HuH-7 (cell line): ENCODE measurements around the gene PGPEP1.
A peak's percentile ranks its signal among the peaks of the same experiment; 100 is the strongest.

Source experiments
- DNase-seq: peaks from one replicate; pipeline ENCODE4 v3.0.0; 2011; ENCODE audit warnings: low spot score

Gene PGPEP1

GRCh38 chr19:18418029-18418482, 77.7 kb downstream of the PGPEP1 start:
- no peak for DNase-seq

GRCh38 chr19:18418483-18419194, 78.2 kb downstream of the PGPEP1 start:
- no peak for DNase-seq

DNA sequence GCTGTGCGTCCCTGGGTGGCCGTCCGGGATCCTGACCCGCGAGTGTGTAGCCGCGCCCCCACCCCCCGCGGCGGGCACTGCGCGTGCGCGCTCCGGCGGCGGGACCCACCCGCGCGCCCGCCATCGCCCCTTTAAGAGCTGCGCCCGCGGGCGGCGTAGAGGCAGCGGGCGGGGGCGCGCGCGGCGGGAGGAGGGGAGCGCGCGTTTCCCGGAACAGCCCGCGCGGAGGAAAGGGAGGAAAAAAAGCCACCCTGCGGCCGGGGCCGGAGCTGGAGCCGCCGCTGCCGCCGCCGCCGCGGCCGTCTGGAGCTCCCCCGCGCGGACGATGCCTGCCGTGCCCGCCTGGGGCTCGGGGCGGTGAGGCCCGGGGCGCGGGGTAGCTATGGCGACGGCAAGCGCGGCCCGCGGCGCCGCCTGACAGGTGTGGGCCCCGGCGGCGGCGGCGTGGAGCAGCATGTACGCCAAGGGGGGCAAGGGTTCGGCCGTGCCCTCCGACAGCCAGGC, 78.8 kb downstream of the PGPEP1 start, which contains the start of gene SSBP4:
Gene SSBP4 (plus strand): TSS at position 204 of the 504 bp plus-strand sequence. CDS start 251 bp downstream, at position 455.
- peak; percentile 92 for DNase-seq
